OCI-LY7 (cell line): ENCODE measurements around the gene ADGRL2. TPM values are rescaled to one million over a fixed set of nuclear protein-coding genes. Genes with fewer than 3 reads are reported as not detected.

ENCODE experiments used
- BruUV-seq: library from RNA; stranded (reverse); fragments of 400-500 nt; replicated peaks from 2 replicates; lab custom pipeline; 2021; lab: Mats Ljungman, UMichigan
- CTCF ChIA-PET: fragments of 300-600 bp; sonication (Branson Sonifier 250); formaldehyde crosslinking; loops from one replicate; lab custom pipeline; 2022; ENCODE audit warnings: antibody characterized with exemption; ENCODE audit not compliant: unreplicated experiment; lab: Charles Lee
- POLR2A ChIA-PET: fragments of 300-600 bp; sonication (Branson Sonifier 250); formaldehyde crosslinking; loops from one replicate; lab custom pipeline; 2022; ENCODE audit warnings: antibody characterized with exemption; lab: Charles Lee
- DNase-seq: peaks from one replicate; pipeline ENCODE4 v3.0.0-alpha.2; 2015; ENCODE audit warnings: low spot score
- H2AFZ ChIP-seq: fragments of 200-600 bp; sonication (generic), shearing (Covaris generic); 2 replicates; pipeline ENCODE4 v1.6.1; 2014; ENCODE audit warnings: mild to moderate bottlenecking, antibody characterized with exemption, low read length, moderate library complexity
- H3K27ac ChIP-seq: fragments of 200-600 bp; sonication (generic); 2 replicates; pipeline ENCODE4 v1.5.1; 2014; ENCODE audit warnings: mixed run types, low read depth, mild to moderate bottlenecking, moderate library complexity, low read length, inconsistent platforms; ENCODE audit not compliant: poor library complexity, severe bottlenecking
- H3K36me3 ChIP-seq: fragments of 200-600 bp; sonication (generic); 2 replicates; pipeline ENCODE4 v1.6.1; 2014; ENCODE audit warnings: mild to moderate bottlenecking, antibody characterized with exemption, low read length, moderate library complexity, mixed read lengths; ENCODE audit not compliant: insufficient read depth
- H3K4me1 ChIP-seq: fragments of 200-600 bp; sonication (generic); 2 replicates; pipeline ENCODE4 v1.5.1; 2014; ENCODE audit warnings: mild to moderate bottlenecking, low read length; ENCODE audit not compliant: insufficient read depth, poor library complexity, severe bottlenecking
- H3K4me2 ChIP-seq: fragments of 200-600 bp; sonication (generic); 2 replicates; pipeline ENCODE4 v1.6.1; 2014; ENCODE audit warnings: mild to moderate bottlenecking, low read length
- H3K4me3 ChIP-seq: fragments of 200-600 bp; sonication (generic); 2 replicates; pipeline ENCODE4 v1.5.1; 2014; ENCODE audit warnings: mild to moderate bottlenecking, low read depth, low read length; ENCODE audit not compliant: poor library complexity, severe bottlenecking
- H3K79me2 ChIP-seq: fragments of 200-600 bp; sonication (generic); 2 replicates; pipeline ENCODE4 v1.6.1; 2016; ENCODE audit warnings: low read depth, mild to moderate bottlenecking, low read length, moderate library complexity, mixed read lengths; ENCODE audit not compliant: insufficient read depth
- H3K9me2 ChIP-seq: fragments of 200-600 bp; sonication (generic); 2 replicates; pipeline ENCODE4 v1.6.1; 2016; ENCODE audit warnings: mild to moderate bottlenecking, low read length, mixed read lengths; ENCODE audit not compliant: insufficient read depth
- H3K9me3 ChIP-seq: fragments of 200-600 bp; sonication (generic); 2 replicates; pipeline ENCODE4 v1.6.1; 2014; ENCODE audit warnings: mild to moderate bottlenecking, mixed run types, low read length, mixed read lengths
- H4K20me1 ChIP-seq: fragments of 200-600 bp; sonication (generic); 2 replicates; pipeline ENCODE4 v1.6.1; 2014; ENCODE audit warnings: mild to moderate bottlenecking, antibody characterized with exemption, low read length, moderate library complexity, mixed read lengths; ENCODE audit not compliant: insufficient read depth
- EZH2phosphoT487 ChIP-seq: fragments of 200-600 bp; sonication (generic); IDR thresholded peaks from 2 replicates; pipeline ENCODE4 v1.6.1; 2018; ENCODE audit warnings: low read depth, borderline replicate concordance, mild to moderate bottlenecking, mixed run types, antibody characterized with exemption, low read length, moderate library complexity, mixed read lengths
- intact Hi-C: fragments of 100-400 bp; cut with micrococcal nuclease; formaldehyde crosslinking; loops from one replicate; pipeline ENCODE4 v1.10.0; 2022; ENCODE audit not compliant: unreplicated experiment
- total RNA-seq, 2 experiments: library from RNA; depleted of rRNA in 1 of 2; stranded (reverse); fragments of >200 nt in 1 of 2; shearing (Covaris generic) in 1 of 2; gene quantifications; 2 replicates each; pipeline ENCODE4 v1.2.3, GENCODE V29; 2014 to 2022
- TF ChIP-seq, protein P1 (sequence below): fragments of 200-600 bp; sonication (generic); conservative IDR thresholded peaks from 2 replicates; pipeline ENCODE4 v1.5.1; 2014; ENCODE audit warnings: mild to moderate bottlenecking, antibody characterized with exemption, low read length, moderate library complexity, mixed read lengths

ADGRL2 gene
- total RNA-seq, 2 experiments from 2014 or later, result not detected

DNA sequence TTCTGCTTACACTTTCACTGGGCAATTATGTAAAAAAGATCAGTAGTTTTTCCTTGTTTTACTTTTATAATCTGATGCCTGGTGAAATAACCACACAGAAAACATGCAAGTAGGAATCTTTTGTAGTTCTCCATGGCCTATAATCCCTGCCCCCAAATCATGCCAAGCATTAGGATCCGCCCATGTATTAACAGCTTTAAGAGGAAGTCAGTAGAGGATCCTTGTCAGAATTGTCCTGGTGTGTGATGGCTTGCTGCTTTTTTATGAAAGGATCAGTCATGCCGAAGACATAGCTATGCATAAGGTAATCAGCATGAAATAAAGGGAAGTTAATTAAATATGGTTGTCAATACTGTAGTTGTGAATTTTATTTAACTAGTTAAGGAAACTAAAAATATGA is 20.0 kb downstream of the ADGRL2 start:
- Histone ChIP-seq H3K36me3 (no peaks in the 10 kb centered on the region), H3K9me3 (no peaks in the 10 kb centered on the region), H4K20me1 (no peaks in the 10 kb centered on the region), H3K79me2 (no peaks in the 10 kb centered on the region), H3K4me1 (no peaks in the 10 kb centered on the region), H2AFZ (no peak overlapping the region), H3K9me2 (no peaks in the 10 kb centered on the region; the same call in 1 of the 2 replicates), H3K4me2 (no peak overlapping the region), H3K27ac (no peak overlapping the region), H3K4me3 (no peak overlapping the region)
- DNase-seq, result no peak
- POLR2A ChIA-PET, result interaction anchor here (1.1 to 1.2 kb wide), 2 partner anchors 13 to 14 kb away, joined by 3 to 4 read pairs; no protein-coding TSS in a partner anchor
- intact Hi-C loops, result no loop called here
- no TSS peak for BruUV-seq
- TF ChIP-seq, protein P1, sequence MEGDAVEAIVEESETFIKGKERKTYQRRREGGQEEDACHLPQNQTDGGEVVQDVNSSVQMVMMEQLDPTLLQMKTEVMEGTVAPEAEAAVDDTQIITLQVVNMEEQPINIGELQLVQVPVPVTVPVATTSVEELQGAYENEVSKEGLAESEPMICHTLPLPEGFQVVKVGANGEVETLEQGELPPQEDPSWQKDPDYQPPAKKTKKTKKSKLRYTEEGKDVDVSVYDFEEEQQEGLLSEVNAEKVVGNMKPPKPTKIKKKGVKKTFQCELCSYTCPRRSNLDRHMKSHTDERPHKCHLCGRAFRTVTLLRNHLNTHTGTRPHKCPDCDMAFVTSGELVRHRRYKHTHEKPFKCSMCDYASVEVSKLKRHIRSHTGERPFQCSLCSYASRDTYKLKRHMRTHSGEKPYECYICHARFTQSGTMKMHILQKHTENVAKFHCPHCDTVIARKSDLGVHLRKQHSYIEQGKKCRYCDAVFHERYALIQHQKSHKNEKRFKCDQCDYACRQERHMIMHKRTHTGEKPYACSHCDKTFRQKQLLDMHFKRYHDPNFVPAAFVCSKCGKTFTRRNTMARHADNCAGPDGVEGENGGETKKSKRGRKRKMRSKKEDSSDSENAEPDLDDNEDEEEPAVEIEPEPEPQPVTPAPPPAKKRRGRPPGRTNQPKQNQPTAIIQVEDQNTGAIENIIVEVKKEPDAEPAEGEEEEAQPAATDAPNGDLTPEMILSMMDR, result no peak
- TF ChIP-seq EZH2phosphoT487, result no peak
- CTCF ChIA-PET, result no interaction called here

DNA sequence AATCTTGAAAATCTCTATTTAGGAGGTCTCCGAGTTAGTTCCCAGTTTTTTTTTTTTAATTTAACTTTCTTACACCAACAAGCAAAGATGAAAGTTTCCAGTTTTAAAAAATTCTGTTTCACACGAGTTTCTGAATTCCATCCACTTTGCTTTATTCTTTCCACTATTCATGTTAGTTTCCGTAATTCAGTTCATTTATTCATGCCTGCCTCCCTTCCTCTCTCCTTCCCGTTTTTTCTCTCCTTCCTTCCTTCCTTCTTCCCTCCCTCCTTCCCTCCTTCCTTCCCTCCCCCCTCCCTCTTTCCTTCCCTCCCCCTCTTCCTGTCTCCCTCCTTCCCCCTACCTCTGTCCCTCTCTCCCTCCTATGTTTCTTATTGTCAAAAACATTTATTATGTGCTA is 22.3 kb downstream of the ADGRL2 start:
- ChIA-PET CTCF (no interaction called here), POLR2A (no interaction called here)
- DNase-seq, result no peak
- Histone ChIP-seq H2AFZ (no peak overlapping the region), H3K9me2 (no peaks in the 10 kb centered on the region; the same call in 1 of the 2 replicates), H3K27ac (no peak overlapping the region), H3K9me3 (no peaks in the 10 kb centered on the region), H3K4me2 (no peak overlapping the region), H3K4me1 (no peaks in the 10 kb centered on the region), H3K79me2 (no peaks in the 10 kb centered on the region), H3K4me3 (no peak overlapping the region), H3K36me3 (no peaks in the 10 kb centered on the region), H4K20me1 (no peaks in the 10 kb centered on the region)
- TF ChIP-seq EZH2phosphoT487, result no peak
- TF ChIP-seq, protein P1, result no peak
- BruUV-seq, result no TSS peak
- intact Hi-C loops, result no loop called here

DNA sequence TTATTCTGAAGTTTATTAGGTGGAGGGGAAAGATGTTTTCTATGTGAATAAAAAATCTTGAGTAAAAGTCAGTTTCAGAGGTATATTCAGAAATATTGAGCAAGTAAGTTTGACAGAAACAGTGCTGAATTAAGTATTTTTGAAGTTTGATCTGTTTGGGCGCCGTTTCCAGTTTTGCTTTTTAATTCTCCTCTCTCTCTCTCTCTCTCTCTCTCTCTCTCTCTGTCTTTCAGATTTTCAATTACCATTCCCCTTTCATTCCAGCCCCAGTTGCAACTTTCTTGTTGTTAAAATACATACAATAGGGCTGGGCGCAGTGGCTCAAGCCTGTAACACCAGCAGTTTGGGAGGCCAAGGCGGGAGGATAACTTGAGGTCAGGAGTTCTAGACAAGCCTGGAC is 24.0 kb downstream of the ADGRL2 start:
- H3K36me3 ChIP-seq, result no peaks in the 10 kb centered on the region
- H3K4me2 ChIP-seq, result no peak overlapping the region
- intact Hi-C loops, result no loop called here
- H3K4me1 ChIP-seq, result no peaks in the 10 kb centered on the region
- POLR2A ChIA-PET, result interaction anchor here (1.9 kb wide), 1 partner anchor 10 kb away, joined by 5 read pairs; no protein-coding TSS in a partner anchor
- H4K20me1 ChIP-seq, result no peaks in the 10 kb centered on the region
- BruUV-seq, result no TSS peak
- no peaks in the 10 kb centered on the region; the same call in 1 of the 2 replicates for H3K9me2 ChIP-seq
- TF ChIP-seq, protein P1, result no peak
- TF ChIP-seq EZH2phosphoT487, result no peak
- H3K79me2 ChIP-seq, result no peaks in the 10 kb centered on the region
- CTCF ChIA-PET, result no interaction called here
- no peaks in the 10 kb centered on the region for H3K9me3 ChIP-seq
- no peak overlapping the region for H3K4me3 ChIP-seq
- DNase-seq, result no peak
- H2AFZ ChIP-seq, result no peak overlapping the region
- no peak overlapping the region for H3K27ac ChIP-seq
